ENCODE results near the gene ABHD12B.

ABHD12B gene

DNA sequence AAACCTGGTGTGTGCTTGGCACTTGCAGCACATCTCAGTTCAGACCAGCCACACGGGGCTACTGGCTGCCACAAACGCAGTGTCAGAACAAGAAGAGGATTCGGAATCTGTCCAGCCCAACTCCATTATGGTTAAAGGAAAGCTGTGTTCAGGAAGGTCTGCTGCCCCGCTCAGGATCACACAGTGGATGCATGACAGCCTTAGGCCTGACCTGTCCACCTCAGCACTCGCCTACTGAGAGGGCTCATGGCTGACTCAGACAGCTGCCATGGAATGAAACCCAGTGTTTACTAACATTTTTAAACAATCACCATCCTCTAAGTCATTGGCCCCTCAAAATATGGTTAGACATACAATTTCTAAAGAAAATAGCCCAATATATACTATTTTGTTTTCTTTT lies 35.3 kb upstream of the ABHD12B start:
- TF ChIP-seq, protein P1, sequence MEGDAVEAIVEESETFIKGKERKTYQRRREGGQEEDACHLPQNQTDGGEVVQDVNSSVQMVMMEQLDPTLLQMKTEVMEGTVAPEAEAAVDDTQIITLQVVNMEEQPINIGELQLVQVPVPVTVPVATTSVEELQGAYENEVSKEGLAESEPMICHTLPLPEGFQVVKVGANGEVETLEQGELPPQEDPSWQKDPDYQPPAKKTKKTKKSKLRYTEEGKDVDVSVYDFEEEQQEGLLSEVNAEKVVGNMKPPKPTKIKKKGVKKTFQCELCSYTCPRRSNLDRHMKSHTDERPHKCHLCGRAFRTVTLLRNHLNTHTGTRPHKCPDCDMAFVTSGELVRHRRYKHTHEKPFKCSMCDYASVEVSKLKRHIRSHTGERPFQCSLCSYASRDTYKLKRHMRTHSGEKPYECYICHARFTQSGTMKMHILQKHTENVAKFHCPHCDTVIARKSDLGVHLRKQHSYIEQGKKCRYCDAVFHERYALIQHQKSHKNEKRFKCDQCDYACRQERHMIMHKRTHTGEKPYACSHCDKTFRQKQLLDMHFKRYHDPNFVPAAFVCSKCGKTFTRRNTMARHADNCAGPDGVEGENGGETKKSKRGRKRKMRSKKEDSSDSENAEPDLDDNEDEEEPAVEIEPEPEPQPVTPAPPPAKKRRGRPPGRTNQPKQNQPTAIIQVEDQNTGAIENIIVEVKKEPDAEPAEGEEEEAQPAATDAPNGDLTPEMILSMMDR (IDR thresholded peaks at IDR 0.05; ENCODE audit: low read depth, low read length), result no peak
- no peak for TF ChIP-seq EZH2phosphoT487 (IDR thresholded peaks at IDR 0.05; ENCODE audit: low read depth)
- Histone ChIP-seq H2AFZ (ENCODE audit: low read depth, low read length) (no peak overlapping the region), H3K4me3 (ENCODE audit: low read length) (no peak overlapping the region), H3K9me3 (ENCODE audit: insufficient read depth, low read length) (no peaks in the 10 kb centered on the region), H3K27ac (ENCODE audit: low read length) (no peak overlapping the region), H3K27me3 (ENCODE audit: low read depth, low read length) (peaks cover 5% of the 10 kb centered on the region; the same call in 1 of the 2 replicates), H4K20me1 (ENCODE audit: insufficient read depth, low read length) (no peaks in the 10 kb centered on the region), H3K4me2 (ENCODE audit: low read length) (no peak overlapping the region), H3K4me1 (ENCODE audit: low read length) (peaks cover 23% of the 10 kb centered on the region), H3K36me3 (replicated peaks; ENCODE audit: low read depth, low read length) (no peaks in the 10 kb centered on the region), H3K9ac (ENCODE audit: low read length) (no peak overlapping the region), H3K79me2 (ENCODE audit: low read length) (no peaks in the 10 kb centered on the region)

DNA sequence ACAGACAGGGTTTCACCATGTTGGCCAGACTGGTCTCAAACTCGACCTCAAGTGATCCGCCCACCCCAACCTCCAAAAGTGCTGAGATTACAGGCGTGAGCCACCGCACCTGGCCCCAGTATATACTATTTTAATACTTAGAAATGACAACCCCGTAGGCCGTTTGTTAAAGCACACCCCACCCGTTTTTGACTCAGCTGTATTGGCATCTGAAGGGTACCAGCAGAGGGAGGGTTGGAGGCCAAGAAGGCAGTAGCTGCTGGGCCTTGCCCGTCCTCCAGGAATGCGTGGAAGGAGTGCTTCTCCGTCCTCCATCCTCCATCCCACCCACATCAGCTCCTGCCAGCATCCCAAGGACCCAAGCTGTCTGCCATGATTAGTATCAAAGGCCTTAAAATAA lies 34.6 kb upstream of the ABHD12B start:
- no peaks in the 10 kb centered on the region for H3K36me3 ChIP-seq (replicated peaks; ENCODE audit: low read depth, low read length)
- H4K20me1 ChIP-seq (ENCODE audit: insufficient read depth, low read length), result no peaks in the 10 kb centered on the region
- H3K4me3 ChIP-seq (ENCODE audit: low read length), result no peak overlapping the region
- H3K79me2 ChIP-seq (ENCODE audit: low read length), result no peaks in the 10 kb centered on the region
- no peaks in the 10 kb centered on the region for H3K9me3 ChIP-seq (ENCODE audit: insufficient read depth, low read length)
- no peak overlapping the region for H2AFZ ChIP-seq (ENCODE audit: low read depth, low read length)
- peaks cover 17% of the 10 kb centered on the region for H3K4me1 ChIP-seq (ENCODE audit: low read length)
- peaks cover 5% of the 10 kb centered on the region; the same call in 1 of the 2 replicates for H3K27me3 ChIP-seq (ENCODE audit: low read depth, low read length)
- H3K27ac ChIP-seq (ENCODE audit: low read length), result no peak overlapping the region
- no peak overlapping the region for H3K4me2 ChIP-seq (ENCODE audit: low read length)
- H3K9ac ChIP-seq (ENCODE audit: low read length), result no peak overlapping the region
- TF ChIP-seq EZH2phosphoT487 (IDR thresholded peaks at IDR 0.05; ENCODE audit: low read depth), result no peak
- TF ChIP-seq, protein P1 (IDR thresholded peaks at IDR 0.05; ENCODE audit: low read depth, low read length), result no peak

DNA sequence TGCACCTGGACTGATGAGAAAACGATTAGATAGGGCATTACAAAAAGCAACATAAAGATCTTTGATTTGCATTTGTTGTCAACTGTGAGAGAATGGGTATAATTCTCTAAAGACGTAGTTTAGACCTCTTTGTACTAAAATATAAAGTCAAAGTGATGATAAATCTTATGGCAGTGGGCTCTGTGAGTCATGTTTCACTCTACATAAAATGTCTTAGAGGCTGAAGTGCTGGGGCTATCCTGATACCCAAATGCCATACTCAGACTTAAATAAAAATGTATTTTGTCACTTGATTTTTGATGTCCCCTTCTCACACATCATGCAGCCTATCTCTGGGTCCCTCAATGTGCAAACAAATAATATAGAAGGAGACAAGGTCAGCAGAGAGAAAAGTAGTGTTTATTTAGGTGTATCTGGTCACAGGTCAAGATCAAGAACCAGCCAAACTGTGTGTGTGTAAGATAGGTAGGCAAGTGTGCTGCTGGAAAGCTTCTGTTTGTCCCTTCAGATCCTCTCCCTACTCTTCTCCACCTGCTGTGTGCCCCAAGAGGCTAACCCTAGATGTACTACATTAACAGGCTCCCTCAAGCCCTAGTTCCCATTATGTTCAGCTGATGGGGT lies 33.9 kb upstream of the ABHD12B start:
- H3K9ac ChIP-seq (ENCODE audit: low read length), result no peak overlapping the region
- H3K4me2 ChIP-seq (ENCODE audit: low read length), result no peak overlapping the region
- H3K27me3 ChIP-seq (ENCODE audit: low read depth, low read length), result no peaks in the 10 kb centered on the region; the same call in 1 of the 2 replicates
- H3K4me1 ChIP-seq (ENCODE audit: low read length), result peaks cover 15% of the 10 kb centered on the region
- TF ChIP-seq EZH2phosphoT487 (IDR thresholded peaks at IDR 0.05; ENCODE audit: low read depth), result no peak
- TF ChIP-seq, protein P1 (IDR thresholded peaks at IDR 0.05; ENCODE audit: low read depth, low read length), result no peak
- no peak overlapping the region for H3K27ac ChIP-seq (ENCODE audit: low read length)
- H3K79me2 ChIP-seq (ENCODE audit: low read length), result no peaks in the 10 kb centered on the region
- no peaks in the 10 kb centered on the region for H3K9me3 ChIP-seq (ENCODE audit: insufficient read depth, low read length)
- no peaks in the 10 kb centered on the region for H3K36me3 ChIP-seq (replicated peaks; ENCODE audit: low read depth, low read length)
- no peak overlapping the region for H2AFZ ChIP-seq (ENCODE audit: low read depth, low read length)
- H3K4me3 ChIP-seq (ENCODE audit: low read length), result no peak overlapping the region
- H4K20me1 ChIP-seq (ENCODE audit: insufficient read depth, low read length), result no peaks in the 10 kb centered on the region

DNA sequence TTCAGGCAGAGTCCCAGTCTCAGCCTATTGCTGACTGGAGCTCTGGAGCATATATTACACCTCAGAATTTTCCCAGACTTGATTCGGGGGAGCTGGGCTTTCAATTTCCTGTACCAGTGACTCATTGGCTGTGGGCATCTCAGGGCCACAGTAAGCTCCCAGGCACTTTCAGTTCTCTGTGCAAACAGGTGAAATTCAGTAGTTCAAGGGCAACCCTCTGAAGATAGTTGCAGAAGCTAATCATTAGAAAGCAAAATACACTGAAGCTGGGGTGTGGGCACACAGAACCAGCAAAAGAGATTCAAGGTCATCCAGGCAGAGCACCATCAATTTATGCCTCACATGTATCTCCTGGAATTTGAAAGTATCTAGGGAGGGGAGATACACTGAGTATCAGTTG lies 32.8 kb upstream of the ABHD12B start:
- Histone ChIP-seq H4K20me1 (ENCODE audit: insufficient read depth, low read length) (no peaks in the 10 kb centered on the region), H3K4me1 (ENCODE audit: low read length) (peaks cover 15% of the 10 kb centered on the region), H3K27me3 (ENCODE audit: low read depth, low read length) (no peaks in the 10 kb centered on the region; the same call in 1 of the 2 replicates), H3K9me3 (ENCODE audit: insufficient read depth, low read length) (no peaks in the 10 kb centered on the region), H3K4me3 (ENCODE audit: low read length) (no peak overlapping the region), H3K9ac (ENCODE audit: low read length) (no peak overlapping the region), H3K27ac (ENCODE audit: low read length) (no peak overlapping the region), H3K36me3 (replicated peaks; ENCODE audit: low read depth, low read length) (no peaks in the 10 kb centered on the region), H3K4me2 (ENCODE audit: low read length) (peak overlapping the region; percentile 15; the same call in 1 of the 2 replicates), H2AFZ (ENCODE audit: low read depth, low read length) (no peak overlapping the region), H3K79me2 (ENCODE audit: low read length) (no peaks in the 10 kb centered on the region)
- no peak for TF ChIP-seq EZH2phosphoT487 (IDR thresholded peaks at IDR 0.05; ENCODE audit: low read depth)
- TF ChIP-seq, protein P1 (IDR thresholded peaks at IDR 0.05; ENCODE audit: low read depth, low read length), result no peak
